K562 (cell line): ENCODE measurements around the gene FAM78A. TPM values are rescaled to one million over a fixed set of nuclear protein-coding genes. Genes with fewer than 3 reads are reported as not detected.

Source experiments
- ATAC-seq: fragments of 200-7000 bp; cut with Tn5 transposase; 3 replicates; pipeline ENCODE4 v1.9.1; 2020; ENCODE audit warnings: moderate library complexity
- BruUV-seq: library from RNA; stranded (reverse); fragments of 400-500 nt; replicated peaks from 2 replicates; lab custom pipeline; 2021; lab: Mats Ljungman, UMichigan
- CTCF ChIA-PET: fragments of 300-600 bp; formaldehyde crosslinking; extraction: SDS; loops from one replicate; lab custom pipeline; 2021; ENCODE audit warnings: low intra/inter-chr PET ratio; lab: Yijun Ruan, JAX
- POLR2A ChIA-PET: fragments of 300-600, 350-650 bp; sonication (Branson Sonifier 250); formaldehyde crosslinking; extraction: SDS; loops from one replicate; lab custom pipeline; 2021; ENCODE audit warnings: antibody characterized with exemption, inconsistent platforms; lab: Yijun Ruan, JAX
- DNase-seq, 4 experiments: peaks; one replicate each; pipeline versions ENCODE4 v3.0.0 to v3.0.0-alpha.2; 2011 to 2018; ENCODE audit warnings: low spot score in 3 of 4, mixed read lengths in 3 of 4; ENCODE audit errors: extremely low read depth in 1 of 4
- FAIRE-seq: peaks from 2 replicates; lab custom pipeline; 2011; peaks lifted over from hg19 to GRCh38; lab: Jason Lieb, UNC
- H2AFZ ChIP-seq: 2 replicates; pipeline ENCODE4 v1.6.0; 2011; ENCODE audit warnings: low read depth, low read length, control low read depth, inconsistent platforms
- H3K27ac ChIP-seq: fragments of 200-600 bp; 3 replicates; pipeline ENCODE4 v1.8.0; 2011; ENCODE audit warnings: low read depth, mild to moderate bottlenecking, control low read depth, inconsistent platforms, low read length, moderate library complexity, mixed read lengths; ENCODE audit errors: extremely low read depth
- H3K27me3 ChIP-seq, 2 experiments: fragments of 300-600 bp in 1 of 2; 2 replicates in 1 of 2; 3 replicates in 1 of 2; pipeline versions ENCODE4 v1.6.0 to v1.8.0; 2011; ENCODE audit warnings: inconsistent platforms in 2 of 2, low read length in 2 of 2, mild to moderate bottlenecking in 1 of 2, mixed read lengths in 1 of 2, moderate library complexity in 1 of 2; ENCODE audit not compliant: control insufficient read depth in 2 of 2, insufficient read depth in 2 of 2
- H3K36me3 ChIP-seq: fragments of 300-600 bp; 3 replicates; pipeline ENCODE4 v1.8.0; 2011; ENCODE audit warnings: mild to moderate bottlenecking, low read length, inconsistent platforms; ENCODE audit not compliant: control insufficient read depth, insufficient read depth
- H3K4me1 ChIP-seq, 2 experiments: fragments of 200-600 bp in 1 of 2; replicated peaks in 1 of 2; 2 replicates in 1 of 2; 3 replicates in 1 of 2; pipeline versions ENCODE4 v1.5.1 to v1.8.0; 2011; ENCODE audit warnings: inconsistent platforms in 2 of 2, low read length in 2 of 2, mild to moderate bottlenecking in 1 of 2, mixed read lengths in 1 of 2, moderate library complexity in 1 of 2; ENCODE audit not compliant: control insufficient read depth in 2 of 2, insufficient read depth in 2 of 2
- H3K4me2 ChIP-seq: 2 replicates; pipeline ENCODE4 v1.6.1; 2011; ENCODE audit warnings: low read length, control low read depth, inconsistent platforms, mixed read lengths; ENCODE audit not compliant: insufficient read depth
- H3K4me3 ChIP-seq: fragments of 200-600 bp; sonication (generic), shearing (Covaris generic); 2 replicates; pipeline ENCODE4 v1.5.1; 2016; ENCODE audit warnings: control low read depth, inconsistent platforms
- H3K79me2 ChIP-seq: fragments of 200-600 bp; 3 replicates; pipeline ENCODE4 v1.8.0; 2011; ENCODE audit warnings: low read length, inconsistent platforms; ENCODE audit not compliant: control insufficient read depth, insufficient read depth
- H3K9ac ChIP-seq, 2 experiments: 2 replicates each; pipeline versions ENCODE4 v1.6.0 to v1.6.1; 2011; ENCODE audit warnings: low read depth in 2 of 2, low read length in 2 of 2, control low read depth in 1 of 2, inconsistent platforms in 1 of 2, mild to moderate bottlenecking in 1 of 2, mixed read lengths in 1 of 2; ENCODE audit not compliant: insufficient read depth in 1 of 2
- H3K9me1 ChIP-seq: one replicate; pipeline ENCODE4 v1.6.0; 2011; ENCODE audit warnings: inconsistent platforms, mild to moderate bottlenecking, low read length, moderate library complexity; ENCODE audit not compliant: control insufficient read depth, insufficient read depth
- H3K9me3 ChIP-seq: replicated peaks from 2 replicates; pipeline ENCODE4 v1.5.1; 2011; ENCODE audit warnings: low read depth, low read length, inconsistent platforms; ENCODE audit not compliant: control insufficient read depth, insufficient read depth
- H4K20me1 ChIP-seq: replicated peaks from 2 replicates; pipeline ENCODE4 v1.6.1; 2011; ENCODE audit warnings: low read length, inconsistent platforms, mixed read lengths; ENCODE audit not compliant: control insufficient read depth, insufficient read depth
- ATF3 ChIP-seq, 2 experiments: fragments of 450-650 bp in 1 of 2; sonication (generic) in 1 of 2; formaldehyde crosslinking in 1 of 2; IDR thresholded peaks in 1 of 2; conservative IDR thresholded peaks in 1 of 2; 2 replicates each; pipeline versions ENCODE4 v1.6.1 to v1.8.1; 2016 to 2023; ENCODE audit warnings: mild to moderate bottlenecking in 2 of 2, moderate library complexity in 2 of 2, inconsistent platforms in 1 of 2, missing genetic modification reagents in 1 of 2
- RBBP5 ChIP-seq: fragments of 200-600 bp; sonication (generic); IDR thresholded peaks from 2 replicates; pipeline ENCODE4 v1.6.1; 2012; ENCODE audit warnings: borderline replicate concordance, mild to moderate bottlenecking, low read length, control low read depth, inconsistent platforms; ENCODE audit not compliant: insufficient read depth, poor library complexity, severe bottlenecking
- WGBS: fragments of 100-300 bp; shearing (Covaris generic); methylation state at CpG from one replicate; pipeline ENCODE4 v1.1.6; 2016; ENCODE audit warnings: low coverage, mixed read lengths; ENCODE audit not compliant: insufficient coverage; ENCODE audit errors: missing lambda C conversion rate; 5-methylcytosine and 5-hydroxymethylcytosine counted together
- in situ Hi-C: fragments of 300-500 bp; cut with MboI; formaldehyde crosslinking; loops from 4 replicates; pipeline ENCODE4 v1.15.0; 2018; ENCODE audit warnings: inconsistent platforms, mixed read lengths
- intact Hi-C: fragments of 100-400 bp; cut with micrococcal nuclease; formaldehyde crosslinking; loops from 2 replicates; pipeline ENCODE4 v1.14.2; 2022
- polyA plus RNA-seq, 8 experiments: library from polyadenylated mRNA; depleted of rRNA in 4 of 8; stranded (reverse) in 5 of 8; unstranded in 3 of 8; fragments of >200 nt; fragmentation: Nextera tagmentation in 2 of 8; fragmentation: Illumina TruSeq in 1 of 8; extraction: Ambion mirVana in 2 of 8; extraction: Trizol in 1 of 8; gene quantifications; 2 replicates each; pipeline versions ENCODE4 v1.2.1 to v1.2.3, GENCODE V29; 2011 to 2014; ENCODE audit warnings: inconsistent platforms in 1 of 8, missing spikeins in 1 of 8
- total RNA-seq, 7 experiments: library from RNA; depleted of rRNA in 6 of 7; stranded (reverse); fragments of >200 nt in 6 of 7; fragmentation: Illumina TruSeq in 2 of 7; extraction: Trizol in 2 of 7; gene quantifications; 2 replicates each; pipeline versions ENCODE4 v1.2.1 to v1.2.3, GENCODE V29; 2011 to 2021; ENCODE audit warnings: low replicate concordance in 1 of 7

The FAM78A gene
- total and polyA plus RNA-seq, 9 of the 15 experiments (the other 6 are each of a cell fraction or from before 2014, with no cell fraction given), result 0.56 to 103 (median 55.2) TPM

- FAIRE-seq, result no peak
- peak overlapping the region; percentile 90 for H2AFZ ChIP-seq
- 18% methylated on average over 18 of the region's 18 CpGs for WGBS
Measured at GRCh38 chr9:131274674-131275331, 1.5 kb downstream of the FAM78A start.

More at GRCh38 chr9:131274674-131275331, 1.5 kb downstream of the FAM78A start:
- Histone ChIP-seq H3K4me1 (peaks cover 59 to 90% of the 10 kb centered on the region in 2 experiments), H3K9me1 (peaks cover 11% of the 10 kb centered on the region), H4K20me1 (0 out of 2 replicates have a peak, but pooled peaks cover 3% of the 10 kb centered on the region), H3K4me3 (peak overlapping the region; percentile 65), H3K9ac (peak overlapping the region; percentile 83 to 93), H3K79me2 (peaks cover 74% of the 10 kb centered on the region)
- in situ Hi-C loops (no loop called here), intact Hi-C loops (loop anchor here (1.0 to 5.0 kb wide), 4 partner anchors 97 to 218 kb away; partner anchors contain the start of gene NUP214)
- POLR2A ChIA-PET, result interaction anchor here (0.6 to 14.6 kb wide), 13 partner anchors 8 to 176 kb away, joined by 3 to 338 read pairs (median 4); partner anchors contain the start of gene NUP214
- peak; percentile 35 for ATAC-seq
- no peak for TF ChIP-seq ATF3 (IDR thresholded peaks at IDR 0.05)
- 0 out of 2 replicates have a peak, but pooled peaks have one; percentile 36 for TF ChIP-seq ATF3 (CRISPR knock-in tag; conservative IDR thresholded peaks at IDR 0.05)
- no peak for TF ChIP-seq RBBP5
- TF ChIP-seq, all 486 proteins: peak for 1
- no TSS peak for BruUV-seq
- no peaks in the 10 kb centered on the region for H3K27me3 ChIP-seq
- peak overlapping the region; percentile 75 for H3K27ac ChIP-seq
- CTCF ChIA-PET, result interaction anchor here (0.5 kb wide), 1 partner anchor 108 kb away, joined by 3 read pairs; no protein-coding TSS in a partner anchor
- H3K4me2 ChIP-seq, result peak overlapping the region; percentile 95
- peak; percentile 66 to 88 (median 76) for DNase-seq
- peaks cover 31% of the 10 kb centered on the region for H3K36me3 ChIP-seq
- no peaks in the 10 kb centered on the region for H3K9me3 ChIP-seq
